ENCODE data around the gene KCNN3. TPM values are rescaled to one million over a fixed set of nuclear protein-coding genes. Genes with fewer than 3 reads are reported as not detected.

KCNN3 gene
- total RNA-seq = 10 to 100 TPM in 3 of 4 donors, 1 to 10 TPM in 1; 9.4 to 27.7 (median 17.7) TPM
- polyA plus RNA-seq = 1 to 10 TPM in 1 of 3 donors, under 1 TPM in 2; 0.23 to 1.5 (median 0.60) TPM

DNA sequence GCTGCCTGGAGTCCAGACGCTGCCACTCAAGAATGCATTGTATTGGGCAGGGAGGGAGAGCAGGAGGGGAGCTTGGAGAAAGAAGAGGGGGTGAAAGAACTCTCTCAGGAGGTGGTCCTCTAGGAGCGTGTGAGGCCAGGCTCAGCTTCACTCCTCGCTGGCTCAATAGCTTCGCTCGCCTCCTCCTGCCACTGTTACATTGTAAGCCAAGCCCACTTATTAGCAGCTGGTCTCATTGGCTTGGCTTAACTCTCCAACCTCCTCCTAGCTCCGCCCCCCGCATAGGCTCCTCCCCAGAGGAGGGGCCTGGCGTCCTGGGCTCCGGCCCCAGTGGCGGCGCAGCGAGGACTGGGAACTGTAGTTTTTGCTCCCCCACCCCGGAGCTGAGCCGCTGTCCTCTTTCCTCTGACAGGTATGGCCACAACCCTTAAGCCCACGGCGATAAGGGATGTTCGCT, at the start of gene KCNN3:
Gene KCNN3, minus strand, starts transcription at position 167 of the 457 bp plus-strand sequence. CDS start 317 bp downstream, outside the sequence.
- H3K27ac ChIP-seq = peak within 1 kb of the TSS; percentile 27 to 59 (median 50)
- peaks cover 0 to 27% (median 25%) of the 10 kb centered on the region in 3 donors for H3K27me3 ChIP-seq
- WGBS, 2 donors = 2 to 3% methylated on average over 17 of the region's 17 CpGs
- H3K4me1 ChIP-seq = peaks cover 0 to 39% (median 28%) of the 10 kb centered on the region in 4 donors
- H3K4me3 ChIP-seq = peak within 1 kb of the TSS; percentile 34 to 50 (median 45)
- intact Hi-C loops (cut with DNase I) = loop anchor here (2.0 kb wide), 1 partner anchor 311 kb away; the partner anchor contains the start of gene UBE2Q1
- DNase-seq = peak; percentile 96
- no peaks in the 10 kb centered on the region for H3K9me3 ChIP-seq
- no peaks in the 10 kb centered on the region for H3K36me3 ChIP-seq
- TF ChIP-seq, protein P1, sequence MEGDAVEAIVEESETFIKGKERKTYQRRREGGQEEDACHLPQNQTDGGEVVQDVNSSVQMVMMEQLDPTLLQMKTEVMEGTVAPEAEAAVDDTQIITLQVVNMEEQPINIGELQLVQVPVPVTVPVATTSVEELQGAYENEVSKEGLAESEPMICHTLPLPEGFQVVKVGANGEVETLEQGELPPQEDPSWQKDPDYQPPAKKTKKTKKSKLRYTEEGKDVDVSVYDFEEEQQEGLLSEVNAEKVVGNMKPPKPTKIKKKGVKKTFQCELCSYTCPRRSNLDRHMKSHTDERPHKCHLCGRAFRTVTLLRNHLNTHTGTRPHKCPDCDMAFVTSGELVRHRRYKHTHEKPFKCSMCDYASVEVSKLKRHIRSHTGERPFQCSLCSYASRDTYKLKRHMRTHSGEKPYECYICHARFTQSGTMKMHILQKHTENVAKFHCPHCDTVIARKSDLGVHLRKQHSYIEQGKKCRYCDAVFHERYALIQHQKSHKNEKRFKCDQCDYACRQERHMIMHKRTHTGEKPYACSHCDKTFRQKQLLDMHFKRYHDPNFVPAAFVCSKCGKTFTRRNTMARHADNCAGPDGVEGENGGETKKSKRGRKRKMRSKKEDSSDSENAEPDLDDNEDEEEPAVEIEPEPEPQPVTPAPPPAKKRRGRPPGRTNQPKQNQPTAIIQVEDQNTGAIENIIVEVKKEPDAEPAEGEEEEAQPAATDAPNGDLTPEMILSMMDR (IDR thresholded peaks at IDR 0.05) = no peak
- peak; percentile 26 for TF ChIP-seq POLR2A (IDR thresholded peaks at IDR 0.05)
- peak; percentile 71 to 95 (median 80) for TF ChIP-seq POLR2AphosphoS5 (IDR thresholded peaks at IDR 0.05)
- TF ChIP-seq EP300 (IDR thresholded peaks at IDR 0.05) = no peak

GRCh38 chr1:154913273-154913672, 43.2 kb upstream of the KCNN3 start:
- Histone ChIP-seq H3K9me3 (no peaks in the 10 kb centered on the region), H3K27ac (no peak overlapping the region), H3K36me3 (no peaks in the 10 kb centered on the region), H3K4me1 (peaks cover 0 to 8% (median 0%) of the 10 kb centered on the region in 4 donors), H3K27me3 (no peaks in the 10 kb centered on the region), H3K4me3 (no peak overlapping the region)
- TF ChIP-seq POLR2A (IDR thresholded peaks at IDR 0.05) (no peak), POLR2AphosphoS5 (IDR thresholded peaks at IDR 0.05) (no peak), EP300 (IDR thresholded peaks at IDR 0.05) (no peak)
- TF ChIP-seq, protein P1 (IDR thresholded peaks at IDR 0.05) = no peak
- WGBS, 2 donors = 88 to 94% methylated on average over 3 of the region's 3 CpGs
- DNase-seq = no peak
- intact Hi-C loops (cut with DNase I) = no loop called here

DNA sequence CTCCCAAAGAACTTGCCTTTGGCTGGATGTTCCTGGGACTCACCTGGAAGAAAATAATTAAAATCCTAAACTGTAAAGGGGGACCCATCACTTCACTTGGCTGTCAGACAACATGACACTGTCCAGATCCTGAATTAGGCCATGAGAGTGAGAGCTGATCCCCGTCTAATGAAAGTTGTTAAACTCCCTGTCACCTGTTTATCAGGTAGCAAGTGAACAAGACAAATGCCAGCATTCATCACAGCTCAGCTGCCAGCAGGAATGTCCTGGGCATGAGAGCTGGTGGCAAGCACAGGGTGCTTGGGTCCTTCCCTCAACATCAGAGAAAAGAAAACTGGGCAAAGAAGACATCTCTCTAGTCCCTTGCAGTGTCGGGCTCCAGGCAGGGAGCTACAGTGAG, 42.7 kb upstream of the KCNN3 start:
- H3K27me3 ChIP-seq = no peaks in the 10 kb centered on the region
- H3K9me3 ChIP-seq = no peaks in the 10 kb centered on the region
- intact Hi-C loops (cut with DNase I) = no loop called here
- WGBS, 2 donors = 90 to 95% methylated on average over 2 of the region's 2 CpGs
- no peak overlapping the region for H3K4me3 ChIP-seq
- TF ChIP-seq POLR2A (IDR thresholded peaks at IDR 0.05) (no peak), EP300 (IDR thresholded peaks at IDR 0.05) (no peak), POLR2AphosphoS5 (IDR thresholded peaks at IDR 0.05) (no peak)
- TF ChIP-seq, protein P1 (IDR thresholded peaks at IDR 0.05) = no peak
- no peak overlapping the region for H3K27ac ChIP-seq
- no peaks in the 10 kb centered on the region for H3K36me3 ChIP-seq
- peaks cover 0 to 8% (median 0%) of the 10 kb centered on the region in 4 donors for H3K4me1 ChIP-seq
- DNase-seq = peak; percentile 9

DNA sequence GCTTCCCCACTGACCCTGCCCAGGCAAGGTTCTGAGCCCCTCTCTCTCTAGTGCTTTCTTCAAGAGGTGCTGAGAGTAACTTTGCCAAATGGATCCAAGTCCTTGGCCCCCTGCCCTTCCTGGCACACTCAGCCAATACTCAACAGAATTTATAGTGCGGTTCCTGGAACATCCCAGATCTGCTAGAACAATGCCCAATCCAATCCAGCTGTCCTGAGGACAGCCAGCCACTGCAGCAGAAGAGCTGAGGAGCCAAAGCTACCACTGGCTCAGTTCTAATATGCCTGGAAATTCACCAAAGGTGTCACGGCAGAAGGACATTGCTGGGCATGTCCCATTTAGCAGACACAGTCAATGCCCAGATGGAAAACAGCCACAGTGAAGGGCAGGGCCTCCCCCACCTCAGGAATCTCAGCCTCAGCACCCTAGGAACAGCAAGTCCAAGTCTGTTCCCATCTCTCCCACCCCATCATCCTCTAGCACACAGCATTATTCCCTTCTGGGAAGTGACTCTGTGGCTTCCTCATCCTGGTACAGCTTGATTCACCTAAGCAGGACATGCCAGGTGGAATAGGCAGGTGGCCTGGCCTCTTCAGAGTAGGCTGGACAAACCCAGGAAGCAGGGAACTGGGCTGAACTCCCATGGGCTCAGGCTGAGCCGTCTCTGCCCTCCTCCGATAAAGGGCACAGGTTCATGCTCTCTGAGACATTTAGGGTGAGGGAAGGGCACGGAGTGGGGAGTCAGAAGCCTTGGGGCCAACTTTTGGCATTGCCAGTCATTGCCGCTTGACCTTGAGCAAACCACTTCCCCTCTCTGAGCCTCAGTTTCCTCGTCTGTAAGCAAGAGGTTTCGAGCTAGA, 41.8 kb upstream of the KCNN3 start:
- Histone ChIP-seq H3K4me3 (no peak overlapping the region), H3K4me1 (peaks cover 0 to 8% (median 0%) of the 10 kb centered on the region in 4 donors), H3K27ac (no peak overlapping the region), H3K36me3 (no peaks in the 10 kb centered on the region), H3K9me3 (no peaks in the 10 kb centered on the region), H3K27me3 (no peaks in the 10 kb centered on the region)
- TF ChIP-seq POLR2A (IDR thresholded peaks at IDR 0.05) (no peak), EP300 (IDR thresholded peaks at IDR 0.05) (no peak), POLR2AphosphoS5 (IDR thresholded peaks at IDR 0.05) (no peak)
- TF ChIP-seq, protein P1 (IDR thresholded peaks at IDR 0.05) = no peak
- WGBS, 2 donors = 93 to 94% methylated on average over 8 of the region's 8 CpGs
- DNase-seq = peak; percentile 50
- intact Hi-C loops (cut with DNase I) = no loop called here
